ENCODE measurements around the gene ZBP1.

ZBP1 gene, protein sequence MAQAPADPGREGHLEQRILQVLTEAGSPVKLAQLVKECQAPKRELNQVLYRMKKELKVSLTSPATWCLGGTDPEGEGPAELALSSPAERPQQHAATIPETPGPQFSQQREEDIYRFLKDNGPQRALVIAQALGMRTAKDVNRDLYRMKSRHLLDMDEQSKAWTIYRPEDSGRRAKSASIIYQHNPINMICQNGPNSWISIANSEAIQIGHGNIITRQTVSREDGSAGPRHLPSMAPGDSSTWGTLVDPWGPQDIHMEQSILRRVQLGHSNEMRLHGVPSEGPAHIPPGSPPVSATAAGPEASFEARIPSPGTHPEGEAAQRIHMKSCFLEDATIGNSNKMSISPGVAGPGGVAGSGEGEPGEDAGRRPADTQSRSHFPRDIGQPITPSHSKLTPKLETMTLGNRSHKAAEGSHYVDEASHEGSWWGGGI

DNA sequence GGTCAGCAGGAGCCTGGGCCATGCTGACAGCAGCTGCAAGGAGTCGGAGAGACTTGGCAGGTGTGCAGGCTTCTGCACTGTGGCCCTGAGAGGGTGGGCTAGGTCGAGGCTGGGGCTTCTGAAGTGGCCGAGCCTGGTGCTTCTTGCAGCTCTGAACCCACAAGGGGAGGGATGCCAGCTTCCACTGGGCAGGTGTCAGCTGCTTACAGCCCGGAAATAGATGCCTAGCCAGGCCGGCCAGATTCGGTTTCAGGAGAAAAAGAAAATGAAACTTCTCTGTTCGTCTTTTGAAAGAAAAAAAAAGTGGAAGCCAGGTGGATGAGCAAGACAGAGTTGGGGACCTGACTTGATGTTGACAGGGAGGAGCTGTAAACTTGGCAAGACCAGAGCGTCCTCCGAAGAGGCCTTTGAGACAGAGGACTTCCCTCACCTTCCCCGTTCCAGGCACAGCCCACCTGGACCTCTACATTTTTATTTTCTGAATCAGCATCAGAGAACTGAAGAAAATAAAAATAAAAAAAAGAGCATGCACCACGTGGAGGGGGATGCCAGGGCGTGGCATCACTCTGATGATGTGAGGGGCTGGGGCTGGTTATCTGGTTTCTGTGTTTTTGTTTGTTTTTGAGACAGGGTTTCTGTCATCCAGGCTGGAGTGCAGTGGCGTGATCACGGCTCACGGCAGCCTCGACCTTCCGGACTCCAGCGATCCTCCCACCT lies at the start of gene ZBP1:
Gene ZBP1, minus strand, starts transcription at position 153 of the 717 bp plus-strand sequence. Its CDS starts 131 bp downstream, at position 22.
- peak; percentile 31 for DNase-seq (ENCODE audit: low read depth)

DNA sequence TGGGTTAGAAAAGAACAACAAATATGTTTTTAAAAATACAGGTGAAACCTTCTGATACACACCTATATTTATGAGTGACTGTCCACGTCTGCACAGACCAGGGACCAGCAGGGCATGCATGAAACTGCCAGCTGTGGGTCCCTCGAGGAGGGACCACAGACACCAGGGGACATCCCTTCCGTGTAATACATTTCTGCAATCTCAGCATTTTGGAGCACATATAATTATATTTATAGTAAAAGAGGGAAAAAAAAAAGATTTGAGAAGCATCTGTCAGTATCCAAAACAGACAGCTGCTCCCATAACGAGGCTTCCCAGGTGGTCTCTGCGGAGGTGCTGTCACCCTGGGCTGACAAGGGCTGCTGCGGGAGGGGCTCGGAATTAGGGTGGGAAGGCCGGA lies 49.4 kb upstream of the ZBP1 start:
- DNase-seq (ENCODE audit: low read depth) = no peak

DNA sequence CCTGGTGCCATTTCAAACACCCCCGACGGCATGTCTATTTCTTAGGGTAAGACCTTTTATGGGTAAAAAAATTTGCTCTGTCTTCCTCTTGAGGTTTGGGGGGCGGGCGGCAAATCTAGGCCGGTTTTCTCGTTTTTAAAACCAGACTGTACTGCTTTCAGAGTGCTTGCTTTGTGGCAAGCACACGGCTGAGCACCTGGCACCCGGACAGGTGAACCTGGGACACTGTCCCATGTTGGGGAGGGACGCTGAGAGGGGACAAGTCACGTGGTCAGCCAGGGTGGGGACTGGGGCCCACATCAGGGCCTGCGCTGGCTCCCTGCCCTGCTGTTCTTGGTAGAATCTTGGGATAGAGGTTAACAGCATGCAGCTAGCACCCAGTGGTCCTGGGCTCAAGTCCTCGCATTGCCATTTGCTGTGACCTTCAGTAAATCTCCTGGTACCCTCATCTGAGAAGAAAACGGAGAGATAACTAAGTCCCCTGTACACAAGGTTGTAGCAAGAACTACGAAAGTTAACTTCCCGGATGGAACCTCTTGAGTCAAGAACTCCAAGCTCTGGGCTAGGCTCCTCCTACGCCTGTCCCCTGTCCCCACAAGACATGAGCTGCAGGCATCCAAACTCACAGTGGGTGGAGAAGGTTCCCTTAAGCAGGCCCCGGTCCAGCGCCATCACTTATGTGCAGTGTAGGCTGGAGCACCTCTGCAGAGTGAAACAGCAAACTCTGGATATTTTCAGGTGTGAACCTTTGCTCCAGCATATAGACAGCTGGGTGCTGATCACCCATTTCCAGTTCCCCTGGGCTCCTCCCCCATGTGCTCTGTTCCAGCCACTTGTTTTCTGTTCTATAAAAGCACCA lies 47.9 kb upstream of the ZBP1 start:
- no peak for DNase-seq (ENCODE audit: low read depth)

DNA sequence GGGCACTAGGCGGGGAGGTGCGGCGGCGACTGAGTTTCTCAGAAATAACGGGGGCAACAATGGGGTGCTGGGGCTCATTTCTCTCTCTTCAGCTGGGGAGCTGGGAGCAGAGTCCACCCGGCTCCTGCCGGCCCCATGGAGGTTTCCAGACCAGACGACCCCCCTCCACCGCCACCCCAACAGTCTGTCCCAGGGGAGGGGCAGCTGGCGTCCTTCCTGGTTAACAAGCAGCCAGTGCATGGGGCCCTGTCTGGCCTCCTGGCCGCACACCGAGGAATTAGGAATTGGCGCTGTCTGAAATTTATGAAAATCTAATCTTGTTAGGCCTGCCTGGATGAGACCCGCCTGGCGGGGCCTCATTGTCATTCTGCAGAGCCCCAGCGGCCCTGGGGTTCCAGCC lies 47.2 kb upstream of the ZBP1 start:
- DNase-seq (ENCODE audit: low read depth) = no peak

DNA sequence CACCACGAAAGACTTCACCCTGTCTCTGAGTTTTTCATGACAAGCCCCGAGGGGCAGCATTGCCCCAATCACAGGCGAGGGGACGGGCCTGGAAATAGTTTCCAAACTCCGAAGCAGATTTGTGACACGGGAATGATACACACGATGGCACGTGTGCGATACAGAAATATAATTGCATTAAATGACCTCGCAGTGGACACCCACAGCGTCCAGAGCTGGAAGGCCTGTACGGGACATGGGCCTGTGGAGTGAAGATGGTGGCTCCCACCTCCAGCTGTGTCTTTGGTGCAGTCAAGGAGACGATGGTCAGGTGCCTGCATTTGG lies 46.6 kb upstream of the ZBP1 start:
- DNase-seq (ENCODE audit: low read depth) = no peak

DNA sequence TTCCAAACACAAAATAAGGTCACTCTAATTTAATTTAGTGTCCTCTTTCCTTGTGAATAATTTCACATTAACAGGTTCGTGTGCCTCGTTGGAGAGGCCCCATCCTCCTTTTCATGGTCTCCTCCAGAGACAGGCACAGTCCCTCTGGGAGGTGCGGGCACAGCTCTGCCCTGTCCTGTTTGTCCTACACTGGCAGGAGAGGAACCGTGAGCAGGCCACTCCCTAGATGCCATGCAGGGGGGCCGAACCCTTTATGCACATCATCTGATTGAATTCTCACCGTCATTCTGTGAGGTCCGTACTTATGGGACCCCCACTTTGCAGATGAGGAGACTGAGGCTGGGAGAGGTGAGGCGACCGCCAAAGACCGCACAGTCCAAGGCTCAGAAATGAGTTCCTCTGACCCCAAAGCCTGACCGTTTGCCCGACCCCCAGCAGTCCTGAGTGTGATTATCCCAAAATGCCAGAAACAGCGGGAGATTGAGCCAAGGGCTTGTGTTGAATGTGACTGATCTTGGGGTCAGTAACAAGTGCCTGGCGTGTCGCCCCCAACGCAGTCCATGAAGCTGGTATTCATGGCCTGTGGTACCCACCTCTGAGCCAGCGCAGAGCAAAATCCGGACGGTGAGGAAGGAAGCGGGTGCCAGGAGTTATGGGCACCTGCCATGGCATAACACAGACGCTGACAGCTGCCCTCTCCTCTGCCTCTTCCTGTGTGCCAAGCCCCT lies 46.0 kb upstream of the ZBP1 start:
- DNase-seq (ENCODE audit: low read depth) = no peak

DNA sequence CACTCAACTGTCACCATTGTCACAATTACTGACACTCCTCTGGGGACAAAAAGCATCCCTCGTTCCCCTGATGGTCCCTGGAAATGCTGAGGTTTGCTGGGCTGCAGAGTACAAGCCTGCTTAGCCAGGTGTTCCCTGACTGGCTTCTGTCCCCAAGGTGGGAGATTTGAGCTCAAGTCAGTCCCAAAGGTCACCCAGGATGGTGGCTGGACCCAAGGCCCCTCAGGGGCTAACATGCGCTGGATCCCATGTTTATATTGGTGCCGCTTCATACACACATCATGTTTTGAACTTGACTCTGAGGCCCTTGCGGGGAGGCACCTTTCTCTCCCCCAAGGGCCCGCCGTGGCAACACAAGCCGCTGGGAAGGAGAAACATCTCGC lies 45.4 kb upstream of the ZBP1 start:
- no peak for DNase-seq (ENCODE audit: low read depth)

DNA sequence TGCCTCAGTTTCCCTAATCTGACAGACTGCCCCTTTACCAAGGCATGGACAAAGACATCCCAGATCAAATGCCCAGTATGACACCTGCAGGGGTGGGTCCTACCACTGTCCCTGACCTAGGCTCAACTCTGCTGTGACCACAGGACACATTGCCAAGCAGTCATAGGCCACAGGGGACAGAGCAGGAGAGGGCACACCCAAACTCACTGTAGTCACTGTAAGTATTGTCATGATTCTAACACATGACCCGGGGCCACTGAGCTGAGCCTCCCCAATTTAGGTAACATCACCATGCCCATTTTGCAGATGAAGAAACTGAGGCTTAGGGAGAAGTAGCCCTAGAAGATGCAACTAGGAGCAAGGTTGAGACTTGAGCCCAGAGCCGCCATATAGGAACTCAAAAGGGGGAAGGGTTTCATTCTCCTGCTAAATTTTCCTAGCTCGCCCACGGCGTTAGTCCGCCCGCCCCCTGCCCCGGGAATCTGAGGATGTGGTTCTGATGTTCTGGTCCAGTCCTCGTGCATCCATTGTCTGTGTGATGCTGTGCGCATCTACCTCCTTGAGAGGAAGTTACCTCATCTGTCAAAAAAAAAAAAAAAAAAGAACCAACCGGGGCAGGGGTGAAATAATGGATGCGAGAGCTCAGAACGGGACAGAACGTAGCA lies 44.8 kb upstream of the ZBP1 start:
- DNase-seq (ENCODE audit: low read depth) = no peak

DNA sequence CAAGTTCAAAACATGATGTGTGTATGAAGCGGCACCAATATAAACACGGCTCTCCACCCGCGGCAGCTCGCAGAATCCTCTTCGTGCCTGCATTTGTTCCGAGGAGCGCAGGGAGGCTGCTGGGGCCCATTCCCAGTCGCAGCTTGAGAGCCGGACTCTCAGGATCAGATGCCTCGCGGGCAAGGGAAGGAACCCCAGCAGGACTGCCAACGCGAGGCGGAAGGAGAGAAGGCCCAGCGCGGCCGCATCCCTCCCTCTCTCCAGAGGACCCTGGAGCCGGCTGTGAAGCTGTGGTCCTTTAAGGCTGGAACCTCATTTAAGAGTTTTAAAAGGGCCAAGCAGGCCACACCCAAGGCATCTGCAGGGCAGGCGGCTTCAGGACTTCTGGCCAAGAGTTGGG lies 44.2 kb upstream of the ZBP1 start:
- DNase-seq (ENCODE audit: low read depth) = no peak

DNA sequence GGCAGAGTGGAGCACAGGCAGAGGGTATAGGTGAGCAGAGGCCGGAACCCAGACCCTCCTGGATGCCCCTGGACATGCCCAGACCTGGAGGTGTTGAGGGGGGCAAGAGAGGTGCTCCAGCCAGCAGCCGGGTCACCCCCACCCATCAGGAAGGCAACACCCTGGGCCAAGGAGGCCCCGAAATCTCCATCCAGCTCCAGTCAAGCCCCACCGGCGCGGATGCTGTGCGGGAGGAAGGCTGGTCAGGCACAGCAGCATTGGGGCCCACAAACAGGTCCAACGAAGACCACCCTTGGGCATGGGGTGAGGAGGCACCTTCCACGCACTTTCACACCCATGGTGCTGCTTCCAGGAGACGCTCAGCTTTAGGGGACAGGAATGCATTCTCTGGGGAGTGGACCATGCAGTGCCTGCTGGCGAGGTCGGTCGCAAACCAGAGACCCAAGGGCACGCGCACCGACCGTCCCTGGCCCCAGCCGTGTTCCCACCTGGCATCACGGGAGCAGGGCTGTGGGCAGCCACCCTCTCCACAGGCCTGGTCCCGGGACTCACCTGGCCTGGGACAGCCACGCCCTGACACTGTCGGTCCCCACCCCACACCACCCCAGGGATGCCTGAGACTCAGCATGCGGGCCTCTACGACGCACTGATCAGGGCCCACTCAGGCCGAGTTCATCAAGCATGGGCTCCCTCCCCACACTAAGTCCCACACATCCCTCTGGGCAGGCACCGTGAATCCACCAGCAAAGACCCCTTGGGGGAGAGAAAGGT lies 43.6 kb upstream of the ZBP1 start:
- DNase-seq (ENCODE audit: low read depth) = no peak

DNA sequence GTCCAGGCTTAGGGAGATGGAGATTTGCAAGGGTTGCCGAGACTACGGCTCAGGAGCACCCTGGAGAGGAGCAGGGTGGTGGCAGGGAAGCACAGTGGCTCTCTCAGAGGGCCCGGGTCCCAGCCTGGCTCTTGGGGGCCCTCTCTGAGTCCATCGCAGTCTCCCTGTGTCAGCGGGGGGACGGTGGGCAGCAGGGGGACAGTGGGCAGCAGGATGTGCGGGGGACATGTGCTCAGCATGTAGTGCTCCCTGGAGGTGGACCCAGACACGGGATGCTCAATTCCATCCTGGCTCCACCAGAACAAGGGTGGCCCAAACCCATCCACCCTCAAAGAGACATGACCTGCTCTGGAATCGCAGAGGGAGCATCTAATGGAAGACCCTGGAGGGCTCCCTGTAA lies 43.0 kb upstream of the ZBP1 start:
- DNase-seq (ENCODE audit: low read depth) = no peak

DNA sequence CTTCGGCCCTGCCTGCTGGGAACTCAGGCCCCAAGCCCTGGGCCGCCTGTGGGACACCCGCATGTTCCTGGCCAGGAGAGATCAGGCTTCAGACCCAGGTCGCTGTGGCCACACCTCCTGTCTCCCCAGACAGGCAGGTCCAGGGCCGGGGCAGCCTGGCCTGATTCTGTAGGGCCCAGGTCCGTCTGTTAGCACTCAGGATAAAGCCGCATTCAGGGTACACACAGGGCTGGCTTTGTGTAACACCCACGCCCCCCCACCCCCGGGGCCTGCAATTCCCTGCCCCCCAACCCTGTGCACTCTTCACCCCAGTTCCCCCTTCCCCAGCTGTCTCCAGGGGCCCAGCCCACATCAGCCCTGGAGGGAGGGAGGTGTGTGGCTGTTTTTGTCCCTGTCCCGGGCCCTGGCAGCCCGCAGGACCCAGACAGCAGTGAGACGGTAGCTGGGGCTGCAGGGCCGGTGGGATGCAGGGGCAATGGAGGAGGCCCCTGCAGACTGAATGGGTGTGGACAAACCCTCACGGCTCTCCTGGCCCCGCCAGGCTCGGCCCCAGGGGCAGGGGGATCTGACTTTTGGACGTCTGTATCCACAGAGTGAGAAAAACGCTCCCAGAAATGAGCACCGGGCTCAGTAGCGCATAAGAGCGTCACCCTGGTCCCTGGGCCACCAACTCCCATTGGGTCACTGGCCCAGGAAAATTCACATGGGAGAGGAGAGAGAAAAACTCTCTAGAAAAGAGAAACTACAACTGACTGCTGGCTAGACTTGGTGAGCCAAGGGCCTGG lies 42.4 kb upstream of the ZBP1 start:
- no peak for DNase-seq (ENCODE audit: low read depth)

DNA sequence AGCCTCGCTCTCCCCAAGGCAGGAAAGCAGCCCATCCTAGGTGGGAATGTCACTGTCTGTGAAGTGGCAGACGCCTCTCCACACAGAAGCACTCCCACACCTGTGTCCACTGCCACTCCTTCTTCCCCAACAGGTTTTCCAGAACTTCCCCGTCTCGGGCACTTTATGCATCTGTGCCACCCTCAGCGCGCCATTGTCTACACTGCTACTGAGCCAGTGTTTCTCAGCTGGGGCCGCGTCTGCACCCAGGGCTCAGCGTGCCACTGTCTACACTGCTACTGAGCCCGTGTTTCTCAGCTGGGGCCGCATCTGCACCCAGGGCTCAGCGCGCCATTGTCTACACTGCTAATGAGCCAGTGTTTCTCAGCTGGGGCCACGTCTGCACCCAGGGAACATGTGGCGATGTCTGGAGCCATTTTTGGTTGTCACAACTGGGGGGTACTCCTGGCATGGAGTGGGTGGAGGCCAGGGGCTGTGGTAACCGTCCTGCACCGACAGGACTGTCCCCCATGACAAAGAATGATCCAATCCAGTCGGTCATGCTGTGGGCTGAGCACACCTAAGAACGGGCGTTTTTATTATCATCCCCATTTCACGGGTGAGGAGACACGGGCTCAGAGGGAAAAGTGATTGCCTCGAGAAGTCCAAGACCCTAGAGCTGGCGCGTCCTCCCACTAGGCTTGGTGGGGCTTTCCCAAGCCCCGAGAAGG lies 41.7 kb upstream of the ZBP1 start:
- no peak for DNase-seq (ENCODE audit: low read depth)

DNA sequence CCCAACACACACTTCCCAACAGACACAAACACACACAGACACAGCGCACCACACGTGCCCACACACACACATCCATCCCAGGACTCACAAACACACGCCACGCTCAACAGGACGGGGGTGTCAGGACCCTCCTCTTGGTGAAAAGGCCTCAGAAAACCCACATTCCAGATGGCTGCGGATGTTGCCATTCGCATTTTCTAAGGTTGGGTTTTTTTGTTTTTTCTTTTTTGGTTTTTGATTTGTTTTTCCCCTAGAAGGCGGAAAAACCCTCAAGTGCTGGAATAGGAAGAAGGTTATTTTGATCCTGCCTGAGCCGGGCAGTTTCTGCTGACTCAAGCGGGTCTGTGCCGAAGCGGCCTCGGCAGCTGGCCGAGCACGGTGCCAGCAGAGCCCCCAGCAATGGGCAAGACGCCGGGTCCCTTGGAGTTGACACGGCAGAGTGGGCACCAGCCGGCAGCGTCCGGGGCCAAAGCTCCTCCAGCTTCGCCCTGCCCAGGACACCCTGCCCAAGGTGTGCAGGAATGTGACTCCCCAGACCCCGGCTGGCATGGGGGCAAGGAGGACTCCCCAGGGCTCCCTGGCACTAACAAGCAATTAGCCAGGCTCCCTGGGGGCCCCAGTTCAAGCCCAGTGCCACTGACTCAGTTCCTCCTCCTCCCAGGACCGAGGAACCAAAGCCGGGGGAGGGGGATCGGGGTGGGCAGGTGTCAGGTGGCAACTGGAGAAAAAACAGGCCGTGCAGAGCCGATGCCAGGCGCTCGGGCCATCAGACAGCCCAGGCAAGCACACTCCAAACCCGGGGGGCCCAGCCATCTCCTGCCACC lies 40.9 kb upstream of the ZBP1 start:
- no peak for DNase-seq (ENCODE audit: low read depth)

DNA sequence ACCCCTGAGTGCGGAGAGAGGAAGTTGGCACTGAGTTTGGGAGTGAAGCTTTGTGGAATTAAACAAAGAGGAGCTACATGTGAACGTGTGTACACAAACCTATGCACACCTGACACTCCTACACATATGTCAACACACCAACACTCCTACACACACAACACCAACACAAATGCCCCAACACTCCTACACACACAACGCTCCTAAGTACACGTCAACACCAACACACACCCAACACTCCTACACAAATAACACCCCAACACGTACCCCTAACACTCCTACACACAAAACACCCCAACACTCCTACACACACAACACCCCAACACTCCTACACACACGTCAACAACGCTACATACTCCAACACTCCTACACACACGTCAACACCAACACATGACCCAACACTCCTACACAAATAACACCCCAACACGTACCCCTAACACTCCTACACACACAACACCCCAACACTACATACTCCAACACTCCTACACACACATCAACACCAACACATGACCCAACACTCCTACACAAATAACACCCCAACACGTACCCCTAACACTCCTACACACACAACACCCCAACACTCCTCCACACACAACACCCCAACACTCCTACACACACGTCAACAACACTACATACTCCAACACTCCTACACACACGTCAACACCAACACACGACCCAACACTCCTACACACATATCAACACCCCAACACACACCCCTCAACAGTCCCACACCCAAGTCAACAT lies 40.1 kb upstream of the ZBP1 start:
- DNase-seq (ENCODE audit: low read depth) = no peak

DNA sequence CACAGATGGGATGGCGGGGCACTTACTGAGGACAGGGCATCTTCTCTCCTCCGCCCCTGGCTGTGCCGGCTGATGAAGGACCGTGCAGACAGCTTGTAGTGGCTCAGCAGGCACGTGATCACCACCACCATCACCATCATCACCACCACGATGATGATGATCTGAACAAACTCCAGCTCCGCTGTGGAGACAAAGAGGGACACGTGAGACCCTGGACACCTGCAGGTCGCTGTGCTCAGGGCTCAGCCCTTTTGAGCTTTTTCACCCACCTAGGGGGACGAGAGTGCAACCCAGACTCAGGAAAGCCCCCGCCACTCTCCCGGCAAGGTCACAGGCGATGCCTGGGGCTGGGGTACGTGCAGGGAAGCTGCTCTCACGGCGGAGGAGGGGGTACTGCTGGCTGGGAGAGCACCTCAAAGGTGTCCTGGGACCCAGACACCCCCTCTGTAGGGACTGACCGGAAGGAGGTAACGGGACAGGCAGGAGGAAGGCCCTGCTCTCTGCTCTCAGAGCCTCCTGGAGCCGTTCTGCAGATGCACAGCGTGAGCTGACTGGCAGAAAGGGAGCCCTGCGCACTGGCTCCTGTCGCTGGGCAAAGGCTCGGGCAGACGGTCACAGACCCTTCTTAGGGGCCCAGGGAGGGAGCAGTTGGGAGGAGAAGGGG lies 39.4 kb upstream of the ZBP1 start:
- no peak for DNase-seq (ENCODE audit: low read depth)

DNA sequence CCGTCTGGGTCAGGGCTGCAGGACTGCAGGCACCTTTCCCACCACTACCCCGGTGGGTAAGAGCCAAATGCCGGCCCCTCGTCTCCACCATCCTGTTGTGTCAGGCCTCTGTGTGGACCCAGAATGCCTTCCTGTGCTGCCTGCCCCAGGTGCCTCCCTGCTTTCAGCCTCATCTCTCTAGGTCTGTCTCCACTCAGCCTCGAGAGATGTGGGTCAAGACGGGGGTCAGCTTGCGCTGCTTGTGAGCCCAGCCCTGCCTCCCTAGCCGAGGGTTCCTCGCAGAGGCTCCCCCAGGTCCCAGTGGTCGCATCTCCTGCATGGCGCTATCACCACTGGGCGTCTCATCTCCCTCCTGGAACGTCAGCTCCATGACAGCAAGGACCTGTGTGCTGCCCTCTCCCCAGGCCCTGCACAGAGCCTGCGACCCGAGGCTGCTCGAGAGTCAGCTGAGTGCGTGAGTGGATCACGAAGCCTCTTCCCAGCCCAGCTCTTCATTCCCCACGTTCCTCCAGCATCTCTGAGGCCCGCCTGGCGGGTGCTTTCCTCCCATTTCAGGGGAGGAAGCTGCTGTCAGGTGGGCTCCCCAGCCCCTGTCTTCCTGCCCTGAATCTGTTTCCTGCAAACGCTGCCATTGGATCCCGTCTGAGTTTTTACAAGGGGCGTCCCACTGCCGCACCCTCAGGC lies 38.7 kb upstream of the ZBP1 start:
- DNase-seq (ENCODE audit: low read depth) = no peak
